ENCODE data around the gene TBC1D24. TPM values are rescaled to one million over a fixed set of nuclear protein-coding genes. Genes with fewer than 3 reads are reported as not detected.

The TBC1D24 gene
- total and polyA plus RNA-seq, 2 experiments from 2014 or later = 5.4 to 21.0 TPM

- TF ChIP-seq ZNF462 (CRISPR knock-in tag; IDR thresholded peaks at IDR 0.05) = no peak
Measured at GRCh38 chr16:2443555-2443954, 31.4 kb upstream of the TBC1D24 start (continued).

DNA sequence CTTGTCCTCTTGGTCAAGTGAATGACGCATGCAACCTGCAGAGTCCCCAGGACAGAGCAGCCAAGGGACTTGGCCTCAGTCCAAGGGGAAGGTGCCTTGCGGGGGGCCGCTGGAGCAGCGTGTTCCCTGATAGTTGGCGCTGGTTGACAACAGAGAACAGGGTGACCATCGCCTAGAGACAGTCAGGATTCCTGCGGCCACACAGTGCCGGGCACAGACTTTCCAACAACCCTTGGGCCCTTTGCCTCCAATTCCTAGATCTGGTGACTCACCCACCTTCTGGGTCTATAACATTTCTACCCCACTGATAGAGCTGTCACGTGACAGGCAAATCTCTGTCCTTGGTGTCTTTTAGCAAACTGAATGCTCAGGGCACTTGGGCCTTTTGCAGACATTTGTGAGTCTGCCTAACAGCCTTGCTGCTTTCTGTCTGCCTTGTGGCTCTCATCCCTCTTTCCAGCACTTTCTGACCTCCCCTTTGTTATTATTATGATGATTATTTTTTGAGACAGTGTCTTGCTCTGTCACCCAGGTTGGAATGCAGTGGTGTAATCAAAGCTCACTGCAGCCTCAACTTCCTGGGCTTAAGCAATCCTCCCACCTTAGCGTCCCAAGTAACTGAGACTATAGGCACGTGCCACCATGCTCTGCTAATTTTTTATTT is 26.9 kb upstream of the TBC1D24 start:
- Histone ChIP-seq H3K27me3 (ENCODE audit: insufficient read depth) (no peaks in the 10 kb centered on the region), H3K79me2 (replicated peaks; ENCODE audit: insufficient read depth) (no peaks in the 10 kb centered on the region), H4K20me1 (replicated peaks; ENCODE audit: insufficient read depth) (no peaks in the 10 kb centered on the region; the same call in 1 of the 2 replicates), H2AFZ (no peak overlapping the region), H3K4me3 (no peak overlapping the region), H3K27ac (ENCODE audit: low read depth) (no peak overlapping the region), H3K9me2 (ENCODE audit: insufficient read depth) (no peaks in the 10 kb centered on the region), H3K4me2 (no peak overlapping the region), H3K4me1 (ENCODE audit: insufficient read depth) (no peaks in the 10 kb centered on the region), H3F3A (replicated peaks; ENCODE audit: low read depth) (no peaks in the 10 kb centered on the region), H3K36me3 (ENCODE audit: insufficient read depth) (peaks cover 30% of the 10 kb centered on the region)
- Mint-ChIP-seq H3K4me1 (no peaks in the 10 kb centered on the region), H3K36me3 (ENCODE audit: low read depth) (peaks cover 78% of the 10 kb centered on the region), H3K9me3 (no peaks in the 10 kb centered on the region), H3K4me3 (no peak overlapping the region), H3K27me3 (ENCODE audit: insufficient read depth, low read depth, poor library complexity) (peaks cover 21% of the 10 kb centered on the region), H3K27ac (no peak overlapping the region)
- no peak for ATAC-seq
- DNase-seq (ENCODE audit: low spot score) = no peak
- TF ChIP-seq STAT1 (IDR thresholded peaks at IDR 0.05; ENCODE audit: unreplicated experiment) (no peak), EZH2 (IDR thresholded peaks at IDR 0.05; ENCODE audit: low read depth, unreplicated experiment) (no peak), EZH2phosphoT487 (IDR thresholded peaks at IDR 0.05; ENCODE audit: unreplicated experiment) (no peak), ZNF462 (CRISPR knock-in tag; IDR thresholded peaks at IDR 0.05) (no peak)
